Peyer's patch (tissue), 4 donors: ENCODE measurements around the gene OSBPL7.

Source experiments
- CTCF ChIP-seq, 6 experiments: fragments of 450-650 bp in 4 of 6; fragments of 200-600 bp in 2 of 6; sonication (generic) in 1 of 6; IDR thresholded peaks; one replicate each; pipeline ENCODE4 v1.5.1; 2017 to 2019; ENCODE audit warnings: antibody characterized with exemption in 6 of 6, mild to moderate bottlenecking in 3 of 6, moderate library complexity in 1 of 6
- POLR2A ChIP-seq, 2 donors: fragments of 450-650 bp; IDR thresholded peaks; one replicate each; pipeline ENCODE4 v1.5.1; 2017; ENCODE audit warnings: antibody characterized with exemption in 2 of 2, mild to moderate bottlenecking in 2 of 2, moderate library complexity in 2 of 2

- TF ChIP-seq POLR2A (IDR thresholded peaks at IDR 0.05) (no peak), CTCF (IDR thresholded peaks at IDR 0.05) (no peak)
These were observed 45.3 kb upstream of the OSBPL7 start for GRCh38 chr17:47866941-47867340.
